Psoas muscle (tissue), 8 donors: Measurements from ENCODE around the gene MOV10L1. TPM values are rescaled to one million over a fixed set of nuclear protein-coding genes. Genes with fewer than 3 reads are reported as not detected.

Experiments
- ATAC-seq, 4 donors: fragments of 200-7000 bp; cut with Tn5 transposase; one replicate each; pipeline ENCODE4 v1.9.1; 2020; ENCODE audit warnings: moderate library complexity in 3 of 4, mild to moderate bottlenecking in 2 of 4
- DNase-seq, 2 donors: peaks; one replicate each; pipeline ENCODE4 v3.0.0-alpha.2; 2020
- H3K27ac ChIP-seq: fragments of 200-600 bp; one replicate; pipeline ENCODE4 v1.8.0; 2022
- H3K27me3 ChIP-seq, 3 donors: fragments of 200-600 bp in 1 of 3; one replicate each; pipeline versions ENCODE4 v1.6.1 to v1.8.0; 2013 to 2022; ENCODE audit warnings: low read length in 2 of 3, mild to moderate bottlenecking in 2 of 3, moderate library complexity in 1 of 3; ENCODE audit not compliant: insufficient read depth in 3 of 3
- H3K36me3 ChIP-seq, 2 donors: fragments of 200-600 bp in 1 of 2; one replicate each; pipeline versions ENCODE4 v1.6.1 to v1.8.0; 2013 to 2022; ENCODE audit warnings: low read depth in 1 of 2, mild to moderate bottlenecking in 1 of 2, moderate library complexity in 1 of 2; ENCODE audit not compliant: insufficient read depth in 1 of 2
- H3K4me1 ChIP-seq: fragments of 200-600 bp; one replicate; pipeline ENCODE4 v1.8.0; 2022
- H3K4me3 ChIP-seq: fragments of 200-600 bp; one replicate; pipeline ENCODE4 v1.8.0; 2022; ENCODE audit warnings: mild to moderate bottlenecking
- H3K9me3 ChIP-seq: fragments of 200-600 bp; one replicate; pipeline ENCODE4 v1.8.0; 2022
- WGBS, 3 donors: extraction: QIAGEN DNeasy Blood & Tissue Kit; methylation state at CpG; one replicate each; pipeline versions ENCODE4 v1.1.6 to v1.1.7; 2013; 5-methylcytosine and 5-hydroxymethylcytosine counted together
- intact Hi-C, 2 donors: fragments of 100-400 bp; cut with DNase I; formaldehyde crosslinking; loops; one replicate each; pipeline versions ENCODE4 v1.11.0 to v1.14.2; 2022
- polyA plus RNA-seq, 3 donors: library from polyadenylated mRNA; stranded (reverse); fragments of 200-250 nt; gene quantifications; one replicate each; pipeline ENCODE4 v1.2.3, GENCODE V29; 2013
- total RNA-seq, 4 donors: library from RNA; stranded (reverse); fragmentation: NEBNext Ultra II Directional in 2 of 4; extraction: Animal tissue kit (Norgen Biotek cat#: 25700) in 2 of 4; gene quantifications; one replicate each; pipeline versions ENCODE4 v1.2.1 to v1.2.4, GENCODE V29; 2021 to 2023
- TF ChIP-seq, protein P1 (sequence below): fragments of 200-600 bp; IDR thresholded peaks from one replicate; pipeline ENCODE4 v1.8.0; 2022; ENCODE audit warnings: antibody characterized with exemption
- donor health status: healthy with polysubstance abuse.
- donor health status: DM: no; HTN: no; CAD: no; lungs with moderate emphysema.
- donor health status: Bipolar disorder and iron deficiency.
- donor health status: healthy.
- donor health status: DM: yes; HTN: yes; CAD: no.
- donor health status: DM: no; HTN: no; CAD: no.
- donor health status: DM: no; HTN: no; CAD: no.
- donor health status: DM: yes; HTN: yes; CAD: no.

Gene MOV10L1
- total and polyA plus RNA-seq, 7 donors = 0.05 to 0.39 (median 0.07) TPM; not detected in 4

DNA sequence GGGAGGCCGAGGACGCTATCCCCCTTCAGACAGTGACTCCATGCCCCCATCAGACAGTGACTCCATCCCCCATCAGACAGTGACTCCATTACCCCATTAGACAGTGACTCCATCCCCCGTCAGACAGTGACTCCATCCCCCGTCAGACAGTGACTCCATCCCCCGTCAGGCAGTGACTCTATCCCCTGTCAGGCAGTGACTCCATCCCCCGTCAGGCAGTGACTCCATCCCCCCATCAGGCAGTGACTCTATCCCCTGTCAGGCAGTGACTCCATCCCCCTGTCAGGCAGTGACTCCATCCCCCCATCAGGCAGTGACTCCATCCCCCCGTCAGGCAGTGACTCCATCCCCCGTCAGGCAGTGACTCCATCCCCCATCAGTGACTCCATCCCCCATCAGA, 22.6 kb upstream of the MOV10L1 start:
- Histone ChIP-seq H3K36me3 (no peaks in the 10 kb centered on the region), H3K27me3 (peaks cover 0 to 27% (median 15%) of the 10 kb centered on the region in 3 donors), H3K9me3 (no peaks in the 10 kb centered on the region), H3K4me3 (no peak overlapping the region), H3K4me1 (no peaks in the 10 kb centered on the region), H3K27ac (no peak overlapping the region)
- TF ChIP-seq, protein P1, sequence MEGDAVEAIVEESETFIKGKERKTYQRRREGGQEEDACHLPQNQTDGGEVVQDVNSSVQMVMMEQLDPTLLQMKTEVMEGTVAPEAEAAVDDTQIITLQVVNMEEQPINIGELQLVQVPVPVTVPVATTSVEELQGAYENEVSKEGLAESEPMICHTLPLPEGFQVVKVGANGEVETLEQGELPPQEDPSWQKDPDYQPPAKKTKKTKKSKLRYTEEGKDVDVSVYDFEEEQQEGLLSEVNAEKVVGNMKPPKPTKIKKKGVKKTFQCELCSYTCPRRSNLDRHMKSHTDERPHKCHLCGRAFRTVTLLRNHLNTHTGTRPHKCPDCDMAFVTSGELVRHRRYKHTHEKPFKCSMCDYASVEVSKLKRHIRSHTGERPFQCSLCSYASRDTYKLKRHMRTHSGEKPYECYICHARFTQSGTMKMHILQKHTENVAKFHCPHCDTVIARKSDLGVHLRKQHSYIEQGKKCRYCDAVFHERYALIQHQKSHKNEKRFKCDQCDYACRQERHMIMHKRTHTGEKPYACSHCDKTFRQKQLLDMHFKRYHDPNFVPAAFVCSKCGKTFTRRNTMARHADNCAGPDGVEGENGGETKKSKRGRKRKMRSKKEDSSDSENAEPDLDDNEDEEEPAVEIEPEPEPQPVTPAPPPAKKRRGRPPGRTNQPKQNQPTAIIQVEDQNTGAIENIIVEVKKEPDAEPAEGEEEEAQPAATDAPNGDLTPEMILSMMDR = no peak
- ATAC-seq (no peak), DNase-seq (no peak)
- WGBS, 3 donors = 62 to 65% (median 65%) methylated on average over 8 of the region's 8 CpGs
- intact Hi-C loops = no loop called here

DNA sequence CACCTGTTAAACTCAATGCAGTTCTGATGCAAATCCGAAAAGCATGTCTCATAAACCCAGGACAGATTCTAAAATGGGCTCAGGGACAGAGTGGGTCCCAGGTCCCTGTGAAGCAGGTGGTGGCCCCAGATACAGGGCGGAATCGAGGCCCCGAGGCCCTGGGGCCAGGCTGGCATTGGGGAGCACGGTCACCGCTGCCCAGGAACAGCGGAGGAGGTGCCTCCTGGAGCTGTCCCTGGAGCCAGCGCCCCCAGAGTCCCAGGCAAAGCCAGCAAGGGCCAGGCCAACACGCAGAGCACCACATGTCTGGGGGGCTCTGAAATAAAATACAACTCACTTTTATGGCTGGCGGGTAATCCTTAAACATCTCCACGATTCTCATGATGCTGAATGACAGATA, 21.7 kb upstream of the MOV10L1 start:
- H3K9me3 ChIP-seq = no peaks in the 10 kb centered on the region
- 72 to 78% (median 77%) methylated on average over 11 of the region's 11 CpGs for WGBS, 3 donors
- H3K27ac ChIP-seq = no peak overlapping the region
- no peaks in the 10 kb centered on the region for H3K36me3 ChIP-seq
- peaks cover 0 to 32% (median 11%) of the 10 kb centered on the region in 3 donors for H3K27me3 ChIP-seq
- intact Hi-C loops = no loop called here
- TF ChIP-seq, protein P1 = no peak
- H3K4me3 ChIP-seq = no peak overlapping the region
- DNase-seq (no peak), ATAC-seq (no peak)
- no peaks in the 10 kb centered on the region for H3K4me1 ChIP-seq

DNA sequence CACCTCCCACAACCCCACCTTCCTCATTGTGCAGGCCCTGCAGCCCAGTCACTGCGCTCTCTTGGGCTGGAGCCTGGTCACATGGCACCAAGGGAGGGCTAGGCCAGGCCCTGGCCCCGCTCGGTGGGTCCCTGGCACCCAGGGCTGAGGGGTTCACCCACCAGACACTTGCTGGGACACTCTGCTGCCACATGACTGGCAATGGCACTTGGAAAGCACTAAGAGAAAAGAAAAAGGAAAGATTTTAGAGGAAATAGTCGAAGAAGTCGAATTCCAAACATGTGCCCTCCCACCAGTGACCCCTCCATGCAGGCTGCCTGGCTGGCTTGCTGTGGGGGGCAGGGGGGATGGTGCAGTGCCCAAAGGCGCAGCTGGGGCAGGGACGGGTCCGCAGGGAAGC, 19.4 kb upstream of the MOV10L1 start:
- H3K9me3 ChIP-seq = no peaks in the 10 kb centered on the region
- no peaks in the 10 kb centered on the region for H3K4me1 ChIP-seq
- peaks cover 0 to 20% (median 2%) of the 10 kb centered on the region in 3 donors for H3K27me3 ChIP-seq
- WGBS, 3 donors = 72 to 83% (median 81%) methylated on average over 8 of the region's 8 CpGs
- TF ChIP-seq, protein P1 = no peak
- ATAC-seq = no peak
- intact Hi-C loops = no loop called here
- H3K4me3 ChIP-seq = no peak overlapping the region
- no peak for DNase-seq
- no peak overlapping the region for H3K27ac ChIP-seq
- no peaks in the 10 kb centered on the region for H3K36me3 ChIP-seq

DNA sequence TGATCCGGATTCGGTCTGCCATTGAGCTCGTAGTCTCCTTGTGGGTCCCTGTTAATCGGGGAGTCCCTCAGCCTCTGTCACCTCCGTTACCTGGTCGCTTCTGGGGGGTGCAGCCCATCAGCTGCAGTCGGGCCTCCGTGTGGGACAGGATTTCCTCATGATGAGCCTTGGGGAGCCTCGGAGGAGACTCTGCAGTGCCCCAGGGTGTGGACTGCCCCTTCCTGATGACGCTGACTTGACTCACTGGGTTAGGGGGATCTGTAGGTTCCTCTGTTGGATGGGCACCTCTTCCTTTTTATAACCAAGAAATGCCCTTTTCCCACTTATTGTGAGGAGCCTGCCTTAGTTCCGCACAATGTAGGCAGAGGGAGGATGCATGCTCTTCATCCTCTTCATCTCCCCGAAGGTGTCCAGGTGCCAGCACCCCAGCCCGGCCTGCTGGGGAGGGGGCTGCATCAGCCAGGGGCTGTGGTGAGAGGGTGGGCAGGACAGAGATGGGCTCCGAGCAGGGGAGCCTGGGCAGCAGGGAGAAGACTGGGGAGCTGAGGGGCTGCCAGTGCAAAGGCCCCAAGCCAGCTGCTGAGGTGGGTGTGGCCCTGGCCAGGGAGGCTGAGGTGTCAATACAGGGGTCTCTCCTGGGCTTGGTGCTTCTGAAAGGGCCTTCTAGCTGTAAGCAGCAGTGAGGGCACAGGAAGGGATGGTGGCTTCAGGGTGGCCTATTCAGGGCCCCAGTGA, 18.2 kb upstream of the MOV10L1 start:
- 81 to 88% (median 84%) methylated on average over 14 of the region's 14 CpGs for WGBS, 3 donors
- Histone ChIP-seq H3K4me1 (no peaks in the 10 kb centered on the region), H3K4me3 (no peak overlapping the region), H3K36me3 (no peaks in the 10 kb centered on the region), H3K9me3 (no peaks in the 10 kb centered on the region), H3K27me3 (peaks cover 0 to 13% (median 0%) of the 10 kb centered on the region in 3 donors), H3K27ac (no peak overlapping the region)
- TF ChIP-seq, protein P1 = no peak
- intact Hi-C loops = no loop called here
- DNase-seq = no peak
- ATAC-seq = no peak

DNA sequence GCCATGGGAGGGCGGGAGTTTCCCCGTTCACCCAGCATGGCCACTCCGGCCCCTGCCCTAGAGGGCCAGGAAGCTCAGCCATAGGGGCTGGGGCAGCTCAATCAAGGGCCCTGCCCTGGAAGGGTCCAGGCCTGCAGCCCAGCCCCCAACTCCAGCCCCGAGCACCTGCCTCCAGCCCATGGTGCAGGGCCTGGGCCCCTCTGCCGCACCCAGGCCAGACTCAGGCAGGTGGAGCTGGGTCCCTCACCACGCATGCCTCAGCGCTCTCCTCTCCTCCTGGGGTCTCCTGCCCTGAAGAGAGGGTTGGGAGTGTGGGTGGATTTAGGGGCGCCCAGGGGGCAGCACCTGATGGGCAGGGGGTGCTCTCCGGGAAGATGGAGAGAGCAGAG, 17.6 kb upstream of the MOV10L1 start:
- Histone ChIP-seq H3K36me3 (no peaks in the 10 kb centered on the region), H3K4me3 (no peak overlapping the region), H3K4me1 (no peaks in the 10 kb centered on the region), H3K27me3 (peaks cover 0 to 11% (median 0%) of the 10 kb centered on the region in 3 donors), H3K9me3 (no peaks in the 10 kb centered on the region), H3K27ac (no peak overlapping the region)
- TF ChIP-seq, protein P1 = no peak
- intact Hi-C loops = no loop called here
- ATAC-seq (no peak), DNase-seq (no peak)
- WGBS, 3 donors = 90 to 93% (median 91%) methylated on average over 6 to 9 of the region's 9 CpGs
